HL-60 (cell line): Measurements from ENCODE around the gene XRCC3.

ENCODE experiments used
- CTCF ChIP-seq: IDR thresholded peaks from one replicate; pipeline ENCODE4 v1.5.1; 2011; ENCODE audit warnings: low read length, control low read depth, inconsistent platforms; ENCODE audit not compliant: insufficient read depth
- POLR2AphosphoS5 ChIP-seq: IDR thresholded peaks from 2 replicates; pipeline ENCODE4 v1.6.1; 2012; ENCODE audit warnings: low read depth
- SPI1 ChIP-seq: IDR thresholded peaks from 2 replicates; pipeline ENCODE4 v1.6.1; 2012; ENCODE audit warnings: low read depth, mild to moderate bottlenecking, borderline replicate concordance

- TF ChIP-seq CTCF: no peak
- TF ChIP-seq POLR2AphosphoS5: no peak
- TF ChIP-seq SPI1: no peak
Measured at GRCh38 chr14:103725739-103726395, 10.6 kb upstream of the XRCC3 start.
